ENCODE results near the gene XRRA1.
A peak's percentile ranks its signal among the peaks of the same experiment; 100 is the strongest.

XRRA1 gene

DNA sequence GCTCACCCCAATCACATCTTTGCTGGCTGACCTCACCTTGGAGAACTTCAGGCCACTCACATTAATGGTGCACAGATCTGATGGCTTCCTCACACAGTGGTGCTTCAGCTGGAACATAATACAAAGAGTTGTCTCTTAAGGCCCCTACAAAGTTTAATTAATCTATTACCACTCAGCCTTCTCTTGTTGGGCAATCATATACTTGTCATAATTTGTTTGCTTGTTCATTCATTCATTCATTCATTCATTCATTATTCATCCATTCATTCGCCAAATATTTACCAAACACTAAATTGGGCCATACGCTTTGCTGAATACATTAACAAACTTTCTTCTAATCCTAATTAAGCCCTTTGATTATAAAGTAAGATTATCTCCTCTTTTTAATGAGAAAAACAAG lies 15.1 kb downstream of the XRRA1 start:
- H3K9me3 ChIP-seq (ENCODE audit: control insufficient read depth, low read length), result no peaks in the 10 kb centered on the region
- peaks cover 21% of the 10 kb centered on the region for H3K36me3 ChIP-seq (ENCODE audit: control insufficient read depth, insufficient read depth, low read length)
- H3K4me3 ChIP-seq (ENCODE audit: insufficient read depth, low read depth, low read length), result no peak overlapping the region
- H3K4me1 ChIP-seq (ENCODE audit: control insufficient read depth, insufficient read depth, low read length), result no peaks in the 10 kb centered on the region
- no peaks in the 10 kb centered on the region for H3K27me3 ChIP-seq (ENCODE audit: control insufficient read depth, insufficient read depth, low read length, poor library complexity, severe bottlenecking)
- H3K27ac ChIP-seq (ENCODE audit: insufficient read depth, low read depth, low read length, poor library complexity, severe bottlenecking), result no peak overlapping the region
- 100% methylated on average over 2 of the region's 2 CpGs for WGBS, 2 experiments

DNA sequence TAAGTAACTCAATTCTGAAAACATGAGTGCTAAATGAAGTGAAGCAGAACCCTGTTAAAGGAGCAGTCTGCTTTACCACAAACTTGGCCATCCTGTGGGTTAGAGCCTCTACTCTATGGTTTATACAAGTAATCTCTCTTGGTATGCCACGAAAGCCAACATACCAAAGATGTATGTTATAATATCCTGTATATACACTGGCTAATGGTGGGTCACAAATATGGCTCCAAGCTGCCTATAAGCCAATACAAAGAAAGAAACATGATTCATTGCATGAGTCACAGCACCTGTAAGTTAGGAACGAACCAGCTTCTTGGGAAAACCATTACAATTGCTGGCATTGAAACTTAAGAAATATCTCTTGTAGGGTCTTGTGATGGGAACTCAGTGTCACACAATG lies 16.1 kb downstream of the XRRA1 start:
- Histone ChIP-seq H3K4me3 (ENCODE audit: insufficient read depth, low read depth, low read length) (no peak overlapping the region), H3K27ac (ENCODE audit: insufficient read depth, low read depth, low read length, poor library complexity, severe bottlenecking) (no peak overlapping the region)
- WGBS, 2 experiments, result 91 to 98% methylated on average over 1 to 2 of the region's 2 CpGs

DNA sequence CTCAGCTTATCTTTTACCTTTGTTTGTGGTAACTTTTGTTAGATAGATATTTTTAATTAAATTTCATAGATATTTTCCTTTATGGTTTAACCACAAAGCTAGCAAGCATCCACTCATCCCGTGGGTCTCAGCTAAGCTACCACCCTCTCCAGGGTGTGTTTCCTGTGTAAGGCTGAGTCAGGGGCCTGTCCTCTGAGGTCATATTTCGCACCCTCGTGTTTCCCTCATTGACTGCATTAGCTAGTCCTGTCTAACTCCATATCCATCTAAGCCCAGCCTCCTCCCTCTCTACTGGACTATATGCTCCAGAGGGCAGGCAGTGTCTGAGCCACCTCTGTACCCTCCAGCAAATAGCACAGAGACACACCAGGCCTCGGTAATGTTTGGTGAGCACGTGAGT lies 16.7 kb downstream of the XRRA1 start:
- WGBS, 2 experiments, result 92 to 93% methylated on average over 5 of the region's 5 CpGs
- peaks cover 20% of the 10 kb centered on the region for H3K36me3 ChIP-seq (ENCODE audit: control insufficient read depth, insufficient read depth, low read length)

More for the DNA sequence above, 16.1 kb downstream of the XRRA1 start:
- Histone ChIP-seq H3K9me3 (ENCODE audit: control insufficient read depth, low read length) (no peaks in the 10 kb centered on the region), H3K36me3 (ENCODE audit: control insufficient read depth, insufficient read depth, low read length) (peaks cover 21% of the 10 kb centered on the region), H3K27me3 (ENCODE audit: control insufficient read depth, insufficient read depth, low read length, poor library complexity, severe bottlenecking) (no peaks in the 10 kb centered on the region), H3K4me1 (ENCODE audit: control insufficient read depth, insufficient read depth, low read length) (no peaks in the 10 kb centered on the region)

DNA sequence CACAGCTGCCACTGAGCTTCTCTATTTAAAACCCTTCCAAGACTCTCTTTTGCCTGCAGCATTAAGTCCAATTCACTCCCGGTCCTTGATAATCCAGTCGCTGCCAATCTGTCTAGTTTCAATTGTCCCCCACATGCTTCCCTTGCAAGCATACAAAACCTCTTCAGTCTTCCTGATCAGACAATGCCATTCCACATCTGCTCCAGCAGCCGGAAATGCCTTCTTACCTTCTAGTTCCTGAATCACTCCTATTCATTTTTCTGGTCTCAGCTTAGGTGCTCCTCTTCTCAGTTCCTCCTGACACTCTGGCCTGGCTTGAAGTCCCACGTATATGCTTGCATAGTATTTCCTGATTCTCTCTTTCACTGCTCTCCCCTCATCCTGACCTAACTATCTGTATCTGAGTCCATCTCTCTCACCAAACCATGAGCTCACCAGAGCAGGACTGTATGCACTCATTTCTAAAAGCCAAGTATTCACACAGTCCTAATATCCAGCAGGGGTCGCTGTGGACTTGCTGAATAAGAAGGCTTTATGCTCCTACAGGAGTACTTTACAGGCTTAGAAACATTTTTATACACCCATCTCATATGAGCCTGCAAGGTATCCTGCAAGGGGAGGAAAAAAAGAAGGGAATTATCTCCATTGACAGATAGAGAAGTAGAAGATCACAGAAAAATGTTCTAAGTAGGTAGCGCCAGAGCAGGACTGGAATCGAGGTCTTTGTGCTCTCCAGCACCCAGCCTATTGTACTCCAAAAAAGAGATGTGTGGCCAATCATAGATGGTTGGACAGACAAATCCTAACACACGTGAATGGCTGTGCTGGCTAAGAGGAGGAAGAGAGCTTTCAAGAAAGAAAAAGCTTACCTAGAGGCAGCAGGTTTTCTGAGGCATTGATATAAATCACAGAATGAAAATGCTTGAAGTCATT lies 19.2 kb downstream of the XRRA1 start:
- 69 to 70% methylated on average over 8 of the region's 8 CpGs for whole genome bisulfite sequencing, 2 experiments
- peak overlapping the region; percentile 20 for H3K27ac ChIP-seq (ENCODE audit: insufficient read depth, low read depth, low read length, poor library complexity, severe bottlenecking)
- no peaks in the 10 kb centered on the region for H3K4me1 ChIP-seq (ENCODE audit: control insufficient read depth, insufficient read depth, low read length)
- H3K9me3 ChIP-seq (ENCODE audit: control insufficient read depth, low read length), result no peaks in the 10 kb centered on the region
- H3K4me3 ChIP-seq (ENCODE audit: insufficient read depth, low read depth, low read length), result no peak overlapping the region
- H3K36me3 ChIP-seq (ENCODE audit: control insufficient read depth, insufficient read depth, low read length), result peaks cover 10% of the 10 kb centered on the region
- H3K27me3 ChIP-seq (ENCODE audit: control insufficient read depth, insufficient read depth, low read length, poor library complexity, severe bottlenecking), result no peaks in the 10 kb centered on the region

More for the DNA sequence above, 16.7 kb downstream of the XRRA1 start:
- no peak overlapping the region for H3K4me3 ChIP-seq (ENCODE audit: insufficient read depth, low read depth, low read length)
- H3K4me1 ChIP-seq (ENCODE audit: control insufficient read depth, insufficient read depth, low read length), result no peaks in the 10 kb centered on the region
- H3K27ac ChIP-seq (ENCODE audit: insufficient read depth, low read depth, low read length, poor library complexity, severe bottlenecking), result no peak overlapping the region
- H3K27me3 ChIP-seq (ENCODE audit: control insufficient read depth, insufficient read depth, low read length, poor library complexity, severe bottlenecking), result no peaks in the 10 kb centered on the region
- no peaks in the 10 kb centered on the region for H3K9me3 ChIP-seq (ENCODE audit: control insufficient read depth, low read length)

DNA sequence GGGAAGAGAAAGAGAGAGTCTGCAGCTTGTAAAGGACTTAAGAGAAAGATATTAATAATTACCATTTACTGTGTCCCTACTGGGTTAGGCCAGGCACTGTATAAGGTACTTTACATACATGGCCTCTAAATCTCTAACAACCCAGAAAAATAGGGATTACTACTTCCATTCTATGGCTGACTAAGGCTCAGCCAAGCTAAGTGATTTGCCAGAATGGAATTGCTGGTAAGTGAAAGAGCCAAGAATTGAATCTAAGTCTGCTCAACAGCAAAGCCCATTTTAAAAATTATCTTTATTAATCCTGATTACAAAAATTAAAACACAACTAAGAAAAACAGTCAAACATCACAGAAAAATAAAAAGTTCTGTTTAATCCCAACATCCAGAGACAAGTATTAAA lies 21.4 kb downstream of the XRRA1 start:
- H3K4me3 ChIP-seq (ENCODE audit: insufficient read depth, low read depth, low read length), result no peak overlapping the region
- H3K9me3 ChIP-seq (ENCODE audit: control insufficient read depth, low read length), result no peaks in the 10 kb centered on the region
- H3K4me1 ChIP-seq (ENCODE audit: control insufficient read depth, insufficient read depth, low read length), result no peaks in the 10 kb centered on the region
- H3K36me3 ChIP-seq (ENCODE audit: control insufficient read depth, insufficient read depth, low read length), result peaks cover 2% of the 10 kb centered on the region
- no peak overlapping the region for H3K27ac ChIP-seq (ENCODE audit: insufficient read depth, low read depth, low read length, poor library complexity, severe bottlenecking)
- H3K27me3 ChIP-seq (ENCODE audit: control insufficient read depth, insufficient read depth, low read length, poor library complexity, severe bottlenecking), result no peaks in the 10 kb centered on the region

DNA sequence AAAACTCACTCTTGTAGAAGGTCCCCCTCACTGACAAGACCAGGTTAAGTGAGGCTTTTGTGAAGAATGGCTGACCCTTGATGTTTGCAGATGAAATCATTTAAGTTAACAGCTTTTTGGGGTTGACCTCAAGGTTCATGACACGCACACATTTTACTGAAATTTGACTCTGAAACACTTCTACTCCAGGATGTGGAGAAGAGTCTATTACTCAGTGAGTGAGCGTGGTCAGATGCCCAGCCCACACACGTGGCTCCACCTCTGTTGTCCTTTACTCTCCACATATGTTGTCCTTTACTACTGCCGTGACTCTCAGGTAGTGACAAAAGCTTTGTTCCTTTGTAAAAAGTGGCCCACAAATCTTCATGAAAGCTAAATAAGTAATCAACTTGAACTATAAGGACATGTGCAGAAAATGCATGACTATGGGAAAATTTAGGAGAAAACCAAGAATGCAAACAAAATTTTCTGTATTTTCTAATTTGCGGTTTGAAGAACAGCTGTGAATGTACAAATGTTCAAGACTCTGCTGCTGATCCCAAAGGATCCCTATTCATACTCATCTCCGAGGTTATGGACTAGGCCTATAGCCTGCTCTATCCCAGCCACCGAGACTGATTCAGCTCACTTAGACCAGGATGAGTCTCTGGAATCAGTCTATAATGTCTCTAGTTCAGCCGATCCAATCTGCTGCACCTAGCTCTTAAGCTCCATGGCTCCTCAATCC lies 22.4 kb downstream of the XRRA1 start:
- Histone ChIP-seq H3K36me3 (ENCODE audit: control insufficient read depth, insufficient read depth, low read length) (no peaks in the 10 kb centered on the region), H3K27me3 (ENCODE audit: control insufficient read depth, insufficient read depth, low read length, poor library complexity, severe bottlenecking) (no peaks in the 10 kb centered on the region), H3K4me1 (ENCODE audit: control insufficient read depth, insufficient read depth, low read length) (no peaks in the 10 kb centered on the region), H3K4me3 (ENCODE audit: insufficient read depth, low read depth, low read length) (no peak overlapping the region), H3K9me3 (ENCODE audit: control insufficient read depth, low read length) (no peaks in the 10 kb centered on the region), H3K27ac (ENCODE audit: insufficient read depth, low read depth, low read length, poor library complexity, severe bottlenecking) (no peak overlapping the region)
- 95% methylated on average over 8 of the region's 8 CpGs for WGBS, 2 experiments

DNA sequence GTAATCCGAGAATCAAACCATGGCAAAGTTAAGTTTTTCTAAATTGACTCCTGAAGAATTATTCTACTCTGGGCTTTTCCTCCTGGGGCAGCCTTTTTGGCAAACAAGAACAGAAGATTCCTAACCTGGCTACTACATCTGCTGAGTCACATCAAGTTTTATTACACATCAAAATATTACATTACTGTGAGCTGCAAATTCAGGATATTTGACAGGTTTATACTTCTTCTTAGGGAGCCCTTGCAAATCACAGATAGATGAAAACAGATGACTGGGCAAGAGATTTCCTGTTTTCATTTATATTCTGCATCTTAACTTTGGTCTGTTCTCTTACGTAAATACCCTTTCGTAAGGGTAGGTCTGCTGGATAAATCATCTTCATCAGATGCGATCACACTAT lies 23.6 kb downstream of the XRRA1 start:
- Histone ChIP-seq H3K4me3 (ENCODE audit: insufficient read depth, low read depth, low read length) (no peak overlapping the region), H3K4me1 (ENCODE audit: control insufficient read depth, insufficient read depth, low read length) (no peaks in the 10 kb centered on the region), H3K27me3 (ENCODE audit: control insufficient read depth, insufficient read depth, low read length, poor library complexity, severe bottlenecking) (no peaks in the 10 kb centered on the region), H3K36me3 (ENCODE audit: control insufficient read depth, insufficient read depth, low read length) (peaks cover 7% of the 10 kb centered on the region), H3K27ac (ENCODE audit: insufficient read depth, low read depth, low read length, poor library complexity, severe bottlenecking) (no peak overlapping the region), H3K9me3 (ENCODE audit: control insufficient read depth, low read length) (no peaks in the 10 kb centered on the region)
- 95 to 97% methylated on average over 4 of the region's 4 CpGs for WGBS, 2 experiments

DNA sequence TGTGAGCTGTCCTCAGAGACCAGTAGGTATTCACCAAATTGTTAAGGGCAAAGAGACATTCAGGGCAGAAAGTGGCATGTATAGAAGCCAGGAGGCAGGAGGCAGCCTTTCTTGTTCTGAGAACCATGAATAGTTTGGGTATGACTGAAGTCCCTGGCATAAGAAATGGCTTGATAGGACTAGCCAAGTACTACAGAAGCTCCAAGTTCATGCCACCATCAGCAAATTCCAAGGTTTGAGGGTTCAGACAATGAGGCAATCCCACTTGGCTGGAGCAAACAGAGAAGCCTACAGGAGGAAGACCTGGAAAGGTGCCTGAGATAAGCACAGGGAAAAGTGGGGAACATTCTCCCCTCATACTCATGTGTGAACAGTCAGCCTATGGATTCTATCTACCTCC lies 25.8 kb downstream of the XRRA1 start:
- Histone ChIP-seq H3K9me3 (ENCODE audit: control insufficient read depth, low read length) (no peaks in the 10 kb centered on the region), H3K27ac (ENCODE audit: insufficient read depth, low read depth, low read length, poor library complexity, severe bottlenecking) (no peak overlapping the region), H3K4me1 (ENCODE audit: control insufficient read depth, insufficient read depth, low read length) (no peaks in the 10 kb centered on the region), H3K4me3 (ENCODE audit: insufficient read depth, low read depth, low read length) (no peak overlapping the region), H3K36me3 (ENCODE audit: control insufficient read depth, insufficient read depth, low read length) (peaks cover 9% of the 10 kb centered on the region), H3K27me3 (ENCODE audit: control insufficient read depth, insufficient read depth, low read length, poor library complexity, severe bottlenecking) (no peaks in the 10 kb centered on the region)

DNA sequence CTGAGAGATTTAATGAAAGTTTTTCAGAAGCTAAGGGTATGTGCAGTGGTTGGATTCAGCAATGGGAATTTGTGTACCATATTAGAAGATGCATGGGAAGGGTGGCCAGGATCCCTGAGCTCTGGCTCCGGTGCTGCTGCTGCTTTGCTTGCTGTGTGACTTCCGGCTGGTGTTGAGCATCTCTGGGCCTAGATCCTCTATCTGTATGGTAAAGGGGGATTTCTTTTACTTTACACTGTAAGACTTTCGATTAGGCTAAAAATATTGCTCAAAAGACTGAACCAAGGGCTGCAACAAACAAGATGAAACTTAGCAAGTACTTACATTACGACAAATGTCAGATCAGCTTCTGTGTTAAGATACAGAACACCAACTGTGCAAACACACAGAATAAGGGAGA lies 39.1 kb downstream of the XRRA1 start:
- no peak overlapping the region for H3K4me3 ChIP-seq (ENCODE audit: insufficient read depth, low read depth, low read length)
- no peaks in the 10 kb centered on the region for H3K4me1 ChIP-seq (ENCODE audit: control insufficient read depth, insufficient read depth, low read length)
- H3K27me3 ChIP-seq (ENCODE audit: control insufficient read depth, insufficient read depth, low read length, poor library complexity, severe bottlenecking), result no peaks in the 10 kb centered on the region
- WGBS, 2 experiments, result 78 to 85% methylated on average over 4 of the region's 4 CpGs
- H3K36me3 ChIP-seq (ENCODE audit: control insufficient read depth, insufficient read depth, low read length), result peaks cover 8% of the 10 kb centered on the region
- H3K9me3 ChIP-seq (ENCODE audit: control insufficient read depth, low read length), result no peaks in the 10 kb centered on the region
- H3K27ac ChIP-seq (ENCODE audit: insufficient read depth, low read depth, low read length, poor library complexity, severe bottlenecking), result no peak overlapping the region

DNA sequence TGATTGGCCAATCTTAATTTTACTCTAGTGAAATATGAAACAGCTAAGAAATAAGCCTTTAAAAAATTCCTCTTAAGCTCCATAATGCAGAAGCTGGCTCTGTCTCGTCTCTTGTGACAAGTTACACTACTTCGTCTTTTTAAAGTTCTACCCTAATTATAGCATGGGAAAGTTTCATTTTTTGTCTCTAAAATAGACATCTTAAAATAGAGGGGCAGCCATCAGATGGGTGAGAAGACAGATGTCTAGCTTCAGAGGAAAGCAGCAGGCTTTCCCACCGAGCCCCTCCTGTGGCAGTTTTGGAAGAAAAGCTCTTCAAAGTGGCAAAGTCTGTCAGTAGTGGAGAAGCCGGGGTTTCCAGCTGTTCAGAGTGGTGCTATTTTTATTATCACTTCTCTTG lies 39.5 kb downstream of the XRRA1 start:
- Histone ChIP-seq H3K27me3 (ENCODE audit: control insufficient read depth, insufficient read depth, low read length, poor library complexity, severe bottlenecking) (no peaks in the 10 kb centered on the region), H3K4me1 (ENCODE audit: control insufficient read depth, insufficient read depth, low read length) (no peaks in the 10 kb centered on the region), H3K27ac (ENCODE audit: insufficient read depth, low read depth, low read length, poor library complexity, severe bottlenecking) (no peak overlapping the region), H3K36me3 (ENCODE audit: control insufficient read depth, insufficient read depth, low read length) (peaks cover 8% of the 10 kb centered on the region), H3K4me3 (ENCODE audit: insufficient read depth, low read depth, low read length) (no peak overlapping the region), H3K9me3 (ENCODE audit: control insufficient read depth, low read length) (no peaks in the 10 kb centered on the region)
- WGBS, 2 experiments, result 93 to 94% methylated on average over 4 of the region's 4 CpGs

Data from ectodermal cell (in vitro differentiated cells).